K562 (cell line): Measurements from ENCODE around the gene TMC6. TPM values are rescaled to one million over a fixed set of nuclear protein-coding genes. Genes with fewer than 3 reads are reported as not detected.

ENCODE experiments used
- ATAC-seq: fragments of 200-7000 bp; cut with Tn5 transposase; 3 replicates; pipeline ENCODE4 v1.9.1; 2020; ENCODE audit warnings: moderate library complexity
- BruUV-seq: library from RNA; stranded (reverse); fragments of 400-500 nt; replicated peaks from 2 replicates; lab custom pipeline; 2021; lab: Mats Ljungman, UMichigan
- CTCF ChIA-PET: fragments of 300-600 bp; formaldehyde crosslinking; extraction: SDS; loops from one replicate; lab custom pipeline; 2021; ENCODE audit warnings: low intra/inter-chr PET ratio; lab: Yijun Ruan, JAX
- POLR2A ChIA-PET: fragments of 300-600, 350-650 bp; sonication (Branson Sonifier 250); formaldehyde crosslinking; extraction: SDS; loops from one replicate; lab custom pipeline; 2021; ENCODE audit warnings: antibody characterized with exemption, inconsistent platforms; lab: Yijun Ruan, JAX
- DNase-seq, 4 experiments: peaks; one replicate each; pipeline versions ENCODE4 v3.0.0 to v3.0.0-alpha.2; 2011 to 2018; ENCODE audit warnings: low spot score in 3 of 4, mixed read lengths in 3 of 4; ENCODE audit errors: extremely low read depth in 1 of 4
- FAIRE-seq: peaks from 2 replicates; lab custom pipeline; 2011; peaks lifted over from hg19 to GRCh38; lab: Jason Lieb, UNC
- H2AFZ ChIP-seq: 2 replicates; pipeline ENCODE4 v1.6.0; 2011; ENCODE audit warnings: low read depth, low read length, control low read depth, inconsistent platforms
- H3K27ac ChIP-seq: fragments of 200-600 bp; 3 replicates; pipeline ENCODE4 v1.8.0; 2011; ENCODE audit warnings: low read depth, mild to moderate bottlenecking, control low read depth, inconsistent platforms, low read length, moderate library complexity, mixed read lengths; ENCODE audit errors: extremely low read depth
- H3K27me3 ChIP-seq, 2 experiments: fragments of 300-600 bp in 1 of 2; 2 replicates in 1 of 2; 3 replicates in 1 of 2; pipeline versions ENCODE4 v1.6.0 to v1.8.0; 2011; ENCODE audit warnings: inconsistent platforms in 2 of 2, low read length in 2 of 2, mild to moderate bottlenecking in 1 of 2, mixed read lengths in 1 of 2, moderate library complexity in 1 of 2; ENCODE audit not compliant: control insufficient read depth in 2 of 2, insufficient read depth in 2 of 2
- H3K36me3 ChIP-seq: fragments of 300-600 bp; 3 replicates; pipeline ENCODE4 v1.8.0; 2011; ENCODE audit warnings: mild to moderate bottlenecking, low read length, inconsistent platforms; ENCODE audit not compliant: control insufficient read depth, insufficient read depth
- H3K4me1 ChIP-seq, 2 experiments: fragments of 200-600 bp in 1 of 2; replicated peaks in 1 of 2; 2 replicates in 1 of 2; 3 replicates in 1 of 2; pipeline versions ENCODE4 v1.5.1 to v1.8.0; 2011; ENCODE audit warnings: inconsistent platforms in 2 of 2, low read length in 2 of 2, mild to moderate bottlenecking in 1 of 2, mixed read lengths in 1 of 2, moderate library complexity in 1 of 2; ENCODE audit not compliant: control insufficient read depth in 2 of 2, insufficient read depth in 2 of 2
- H3K4me2 ChIP-seq: 2 replicates; pipeline ENCODE4 v1.6.1; 2011; ENCODE audit warnings: low read length, control low read depth, inconsistent platforms, mixed read lengths; ENCODE audit not compliant: insufficient read depth
- H3K4me3 ChIP-seq: fragments of 200-600 bp; sonication (generic), shearing (Covaris generic); 2 replicates; pipeline ENCODE4 v1.5.1; 2016; ENCODE audit warnings: control low read depth, inconsistent platforms
- H3K79me2 ChIP-seq: fragments of 200-600 bp; 3 replicates; pipeline ENCODE4 v1.8.0; 2011; ENCODE audit warnings: low read length, inconsistent platforms; ENCODE audit not compliant: control insufficient read depth, insufficient read depth
- H3K9ac ChIP-seq, 2 experiments: 2 replicates each; pipeline versions ENCODE4 v1.6.0 to v1.6.1; 2011; ENCODE audit warnings: low read depth in 2 of 2, low read length in 2 of 2, control low read depth in 1 of 2, inconsistent platforms in 1 of 2, mild to moderate bottlenecking in 1 of 2, mixed read lengths in 1 of 2; ENCODE audit not compliant: insufficient read depth in 1 of 2
- H3K9me1 ChIP-seq: one replicate; pipeline ENCODE4 v1.6.0; 2011; ENCODE audit warnings: inconsistent platforms, mild to moderate bottlenecking, low read length, moderate library complexity; ENCODE audit not compliant: control insufficient read depth, insufficient read depth
- H3K9me3 ChIP-seq: replicated peaks from 2 replicates; pipeline ENCODE4 v1.5.1; 2011; ENCODE audit warnings: low read depth, low read length, inconsistent platforms; ENCODE audit not compliant: control insufficient read depth, insufficient read depth
- H4K20me1 ChIP-seq: replicated peaks from 2 replicates; pipeline ENCODE4 v1.6.1; 2011; ENCODE audit warnings: low read length, inconsistent platforms, mixed read lengths; ENCODE audit not compliant: control insufficient read depth, insufficient read depth
- ARID3B ChIP-seq: fragments of 250-450 bp; sonication (Bioruptor Pico); IDR thresholded peaks from 2 replicates; pipeline ENCODE4 v1.4.0; 2020; ENCODE audit warnings: borderline replicate concordance
- CBX3 ChIP-seq, 2 experiments: IDR thresholded peaks; 1 replicate in 1 of 2; 2 replicates in 1 of 2; pipeline ENCODE4 v1.6.1; 2012; ENCODE audit warnings: inconsistent platforms in 2 of 2, low read length in 2 of 2, borderline replicate concordance in 1 of 2, control low read depth in 1 of 2
- HDAC2 ChIP-seq: fragments of 450-650 bp; IDR thresholded peaks from 2 replicates; pipeline ENCODE4 v1.6.1; 2016; ENCODE audit warnings: mild to moderate bottlenecking
- HNRNPL ChIP-seq: fragments of 200-400 bp; formaldehyde crosslinking; IDR thresholded peaks from 2 replicates; pipeline ENCODE4 v1.6.1; 2017; ENCODE audit warnings: low read depth, mild to moderate bottlenecking, low read length
- MCM5 ChIP-seq: fragments of 450-650 bp; IDR thresholded peaks from 2 replicates; pipeline ENCODE4 v1.6.1; 2016; ENCODE audit warnings: low read depth
- MED1 ChIP-seq: sonication (generic); formaldehyde crosslinking; IDR thresholded peaks from 2 replicates; pipeline ENCODE4 v1.8.1; 2023; ENCODE audit warnings: missing genetic modification reagents, borderline replicate concordance
- MIER1 ChIP-seq: fragments of 450-650 bp; IDR thresholded peaks from 2 replicates; pipeline ENCODE4 v1.6.1; 2016; ENCODE audit warnings: antibody characterized with exemption, mild to moderate bottlenecking, low read depth
- MTA3 ChIP-seq: fragments of 450-650 bp; formaldehyde crosslinking; IDR thresholded peaks from 2 replicates; pipeline ENCODE4 v1.6.1; 2017; ENCODE audit warnings: mild to moderate bottlenecking, borderline replicate concordance
- PHB ChIP-seq: fragments of 250-450 bp; sonication (Bioruptor Pico); IDR thresholded peaks from 2 replicates; pipeline ENCODE4 v1.5.0; 2021
- POLR3A ChIP-seq: IDR thresholded peaks from 2 replicates; pipeline ENCODE4 v1.6.1; 2011; ENCODE audit warnings: borderline replicate concordance, mild to moderate bottlenecking, moderate library complexity; ENCODE audit not compliant: insufficient read length, insufficient read depth; ENCODE audit errors: extremely low read depth
- SMARCA5 ChIP-seq: fragments of 450-650 bp; IDR thresholded peaks from 2 replicates; pipeline ENCODE4 v1.6.1; 2016
- SRSF1 ChIP-seq: fragments of 200-400 bp; formaldehyde crosslinking; IDR thresholded peaks from 2 replicates; pipeline ENCODE4 v1.6.1; 2017; ENCODE audit warnings: mild to moderate bottlenecking, low read depth, low read length, moderate library complexity
- TAF7 ChIP-seq: fragments of 450-650 bp; IDR thresholded peaks from 2 replicates; pipeline ENCODE4 v1.6.1; 2016; ENCODE audit warnings: missing genetic modification characterization, missing compliant biosample characterization
- TAF9B ChIP-seq: fragments of 450-650 bp; IDR thresholded peaks from 2 replicates; pipeline ENCODE4 v1.6.1; 2018; ENCODE audit warnings: mild to moderate bottlenecking; ENCODE audit not compliant: partially characterized antibody
- ZBED1 ChIP-seq: IDR thresholded peaks from 2 replicates; pipeline ENCODE4 v1.6.1; 2014
- ZNF717 ChIP-seq: fragments of 250-450 bp; sonication (Bioruptor Pico); IDR thresholded peaks from 2 replicates; pipeline ENCODE4 v1.5.0; 2021
- ZNF740 ChIP-seq, 3 experiments: fragments of 200-800 bp in 1 of 3; sonication (Bioruptor generic) in 1 of 3; sonication (generic) in 1 of 3; formaldehyde crosslinking in 1 of 3; IDR thresholded peaks; 2 replicates each; pipeline versions ENCODE4 v1.6.1 to v1.8.0; 2016 to 2022; ENCODE audit warnings: mild to moderate bottlenecking in 2 of 3, missing compliant biosample characterization in 2 of 3, missing genetic modification characterization in 2 of 3, missing genetic modification reagents in 1 of 3
- WGBS: fragments of 100-300 bp; shearing (Covaris generic); methylation state at CpG from one replicate; pipeline ENCODE4 v1.1.6; 2016; ENCODE audit warnings: low coverage, mixed read lengths; ENCODE audit not compliant: insufficient coverage; ENCODE audit errors: missing lambda C conversion rate; 5-methylcytosine and 5-hydroxymethylcytosine counted together
- in situ Hi-C: fragments of 300-500 bp; cut with MboI; formaldehyde crosslinking; loops from 4 replicates; pipeline ENCODE4 v1.15.0; 2018; ENCODE audit warnings: inconsistent platforms, mixed read lengths
- intact Hi-C: fragments of 100-400 bp; cut with micrococcal nuclease; formaldehyde crosslinking; loops from 2 replicates; pipeline ENCODE4 v1.14.2; 2022
- polyA plus RNA-seq, 8 experiments: library from polyadenylated mRNA; depleted of rRNA in 4 of 8; stranded (reverse) in 5 of 8; unstranded in 3 of 8; fragments of >200 nt; fragmentation: Nextera tagmentation in 2 of 8; fragmentation: Illumina TruSeq in 1 of 8; extraction: Ambion mirVana in 2 of 8; extraction: Trizol in 1 of 8; gene quantifications; 2 replicates each; pipeline versions ENCODE4 v1.2.1 to v1.2.3, GENCODE V29; 2011 to 2014; ENCODE audit warnings: inconsistent platforms in 1 of 8, missing spikeins in 1 of 8
- total RNA-seq, 7 experiments: library from RNA; depleted of rRNA in 6 of 7; stranded (reverse); fragments of >200 nt in 6 of 7; fragmentation: Illumina TruSeq in 2 of 7; extraction: Trizol in 2 of 7; gene quantifications; 2 replicates each; pipeline versions ENCODE4 v1.2.1 to v1.2.3, GENCODE V29; 2011 to 2021; ENCODE audit warnings: low replicate concordance in 1 of 7

The TMC6 gene
- total and polyA plus RNA-seq, 9 of the 15 experiments (the other 6 are each of a cell fraction or from before 2014, with no cell fraction given) = 4.1 to 351 (median 66.9) TPM

DNA sequence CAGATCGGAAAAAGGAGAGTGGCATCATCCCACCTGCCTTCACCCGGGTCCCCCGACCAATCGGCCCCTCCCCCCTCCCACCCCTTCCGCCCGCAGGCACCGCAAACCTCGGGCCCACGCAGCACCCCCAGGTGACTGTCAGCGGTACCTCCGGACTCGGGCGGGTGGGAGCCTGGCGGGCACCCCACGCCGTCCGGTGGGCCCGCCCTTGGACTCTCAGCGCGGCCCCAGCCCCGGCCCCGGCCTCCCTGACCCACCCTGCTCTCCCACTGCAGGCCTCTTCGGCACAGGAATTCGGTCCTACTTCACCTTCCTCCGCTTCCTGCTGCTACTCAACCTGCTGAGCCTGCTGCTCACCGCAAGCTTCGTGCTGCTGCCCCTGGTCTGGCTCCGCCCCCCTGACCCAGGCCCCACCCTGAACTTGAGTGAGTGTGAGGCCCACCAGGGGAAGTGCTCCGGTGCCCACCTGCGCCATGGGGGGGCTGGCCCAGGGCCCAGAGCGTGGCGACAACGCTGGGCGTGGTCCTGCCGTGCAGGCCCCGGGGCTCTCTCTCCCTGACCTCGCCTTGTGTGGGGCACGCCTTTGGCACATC, 3.6 kb upstream of the TMC6 start (continued):
- TF ChIP-seq MTA3 (no peak), TAF7 (tag) (no peak), PHB (no peak), POLR3A (no peak), ZBED1 (no peak)

GRCh38 chr17:78131172-78132083, 2.9 kb upstream of the TMC6 start:
- 91% methylated on average over 23 of the region's 74 CpGs for WGBS
- ChIA-PET POLR2A (interaction anchor here (0.6 kb wide), 1 partner anchor 12 kb away, joined by 4 read pairs; no protein-coding TSS in a partner anchor), CTCF (no interaction called here)
- Histone ChIP-seq H4K20me1 (no peaks in the 10 kb centered on the region), H3K27me3 (no peaks in the 10 kb centered on the region), H3K9me1 (no peaks in the 10 kb centered on the region), H2AFZ (no peak overlapping the region), H3K36me3 (peaks cover 7% of the 10 kb centered on the region; the same call in 1 of the 3 replicates), H3K4me2 (0 out of 2 replicates have a peak overlapping the region, but pooled peaks have one; percentile 81), H3K4me3 (no peak overlapping the region), H3K79me2 (peaks cover 40% of the 10 kb centered on the region), H3K4me1 (peaks cover 50 to 92% of the 10 kb centered on the region in 2 experiments), H3K9ac (peak overlapping the region; percentile 56 to 90), H3K9me3 (no peaks in the 10 kb centered on the region), H3K27ac (peak overlapping the region; percentile 81)
- DNase-seq (no peak), ATAC-seq (no peak), FAIRE-seq (no peak)
- intact Hi-C loops (no loop called here), in situ Hi-C loops (no loop called here)
- BruUV-seq = no TSS peak
- TF ChIP-seq TAF9B = no peak
- no peak for TF ChIP-seq CBX3 (IDR thresholded peaks at IDR 0.05; ENCODE audit: borderline replicate concordance in 1 of 2, low read length in 2 of 2)
- TF ChIP-seq MED1 (CRISPR knock-in tag) = no peak
- TF ChIP-seq ZNF717 = no peak
- no peak for TF ChIP-seq MCM5
- no peak for TF ChIP-seq MIER1
- no peak for TF ChIP-seq ZNF740 (CRISPR knock-in tag; IDR thresholded peaks at IDR 0.05)
- TF ChIP-seq ZNF740 (tag; IDR thresholded peaks at IDR 0.05) = 0 out of 4 replicates have a peak, but pooled peaks of 1 of the 2 experiments have one; percentile 23
- peak; percentile 77; the same call in 1 of the 2 replicates for TF ChIP-seq SMARCA5
- peak; percentile 75 for TF ChIP-seq HDAC2
- no peak for TF ChIP-seq SRSF1
- peak; percentile 94 for TF ChIP-seq HNRNPL
- no peak for TF ChIP-seq ARID3B (CRISPR knock-in tag)
